ENCODE data around the gene SNIP1. TPM values are rescaled to one million over a fixed set of nuclear protein-coding genes. Genes with fewer than 3 reads are reported as not detected.

The SNIP1 gene

GRCh38 chr1:37485902-37486679, 68.0 kb downstream of the SNIP1 start:
- no peak overlapping the region for H3K27ac ChIP-seq (ENCODE audit: low read length, poor library complexity, severe bottlenecking)
- H2AFZ ChIP-seq (ENCODE audit: low read depth, low read length): no peak overlapping the region
- 85% methylated on average over 4 of the region's 6 CpGs for WGBS
- H2BK12ac ChIP-seq (ENCODE audit: low read length in 2 of 2): no peak overlapping the region
- H2BK120ac ChIP-seq (ENCODE audit: low read depth, low read length): no peak overlapping the region
- peaks cover 19% of the 10 kb centered on the region for H3K4me1 ChIP-seq (ENCODE audit: control insufficient read depth, insufficient read depth, low read depth, low read length)
- no peak overlapping the region for H3K4me2 ChIP-seq (ENCODE audit: low read length, poor library complexity, severe bottlenecking)
- H4K91ac ChIP-seq (ENCODE audit: low read length): no peak overlapping the region
- H3K36me3 ChIP-seq (ENCODE audit: control insufficient read depth in 1 of 2, insufficient read depth in 2 of 2, low read depth in 1 of 2, low read length in 2 of 2): peaks cover 68 to 69% of the 10 kb centered on the region in 2 experiments
- H3K79me1 ChIP-seq (replicated peaks; ENCODE audit: low read length, poor library complexity, severe bottlenecking): peaks cover 44% of the 10 kb centered on the region
- H3K4me3 ChIP-seq (ENCODE audit: insufficient read depth in 1 of 2, low read depth in 1 of 2, low read length in 2 of 2): no peak overlapping the region
- H2BK15ac ChIP-seq (ENCODE audit: low read depth, poor library complexity, severe bottlenecking): no peak overlapping the region
- no peaks in the 10 kb centered on the region for H3K9me3 ChIP-seq (ENCODE audit: control insufficient read depth, low read length)
- H3K27me3 ChIP-seq (ENCODE audit: control insufficient read depth in 1 of 2, insufficient read depth in 1 of 2, low read length in 2 of 2): no peaks in the 10 kb centered on the region
- H3K14ac ChIP-seq (ENCODE audit: low read length in 2 of 2): no peak overlapping the region
- peak overlapping the region in 1 of 2 experiments; percentile 28 for H3K18ac ChIP-seq (ENCODE audit: low read depth in 1 of 2, low read length in 2 of 2)
- H4K8ac ChIP-seq (ENCODE audit: low read length): no peak overlapping the region
- H2BK5ac ChIP-seq (ENCODE audit: low read depth, low read length, poor library complexity, severe bottlenecking): no peak overlapping the region
- peak overlapping the region; percentile 8 for H2AK5ac ChIP-seq (ENCODE audit: low read length, severe bottlenecking)
- DNase-seq: no peak
- no peak overlapping the region for H3K23ac ChIP-seq (ENCODE audit: low read length in 2 of 2)
- peak overlapping the region in 1 of 2 experiments; percentile 30 for H3K4ac ChIP-seq (ENCODE audit: low read depth in 1 of 2, low read length in 2 of 2)
- peak overlapping the region; percentile 70 for H3K9ac ChIP-seq (ENCODE audit: low read length)

Small RNAs within 50 kb of the gene (small RNA-seq; reads per million reads assigned to genes)
- gene AL034379.1 (ENCODE audit: low read depth) (not detected), gene MIR5581 (ENCODE audit: low read depth) (2.0 reads per million)
